DOHH2 (cell line): ENCODE results near the gene EMX1.

Source experiments
- H3F3A ChIP-seq: fragments of 200-600 bp; sonication (generic), shearing (Covaris generic); 2 replicates; pipeline ENCODE4 v1.6.0; 2016; ENCODE audit warnings: antibody characterized with exemption, mild to moderate bottlenecking; ENCODE audit not compliant: control insufficient read depth, insufficient read depth
- H3K27ac ChIP-seq: fragments of 200-600 bp; sonication (generic); 2 replicates; pipeline ENCODE4 v1.5.1; 2014; ENCODE audit warnings: low read depth, mild to moderate bottlenecking, low read length, moderate library complexity
- H3K27me3 ChIP-seq: fragments of 200-600 bp; sonication (generic); 2 replicates; pipeline ENCODE4 v1.6.1; 2014; ENCODE audit warnings: mild to moderate bottlenecking, low read length, mixed read lengths; ENCODE audit not compliant: control insufficient read depth
- H3K36me3 ChIP-seq: fragments of 200-600 bp; sonication (generic); 2 replicates; pipeline ENCODE4 v1.6.1; 2014; ENCODE audit warnings: mild to moderate bottlenecking, low read length, moderate library complexity, mixed read lengths; ENCODE audit not compliant: control insufficient read depth
- H3K4me1 ChIP-seq: fragments of 200-600 bp; sonication (generic); 2 replicates; pipeline ENCODE4 v1.6.1; 2014; ENCODE audit warnings: mild to moderate bottlenecking, low read length, mixed read lengths; ENCODE audit not compliant: control insufficient read depth
- H3K4me2 ChIP-seq: fragments of 200-600 bp; sonication (generic); 2 replicates; pipeline ENCODE4 v1.6.0; 2014; ENCODE audit warnings: mild to moderate bottlenecking, low read length, moderate library complexity
- H3K4me3 ChIP-seq: fragments of 200-600 bp; sonication (generic); 2 replicates; pipeline ENCODE4 v1.5.1; 2014; ENCODE audit warnings: mild to moderate bottlenecking, low read length, mixed read lengths
- H3K79me2 ChIP-seq: fragments of 200-600 bp; sonication (generic); 2 replicates; pipeline ENCODE4 v1.6.1; 2014; ENCODE audit warnings: mild to moderate bottlenecking, low read length, mixed read lengths; ENCODE audit not compliant: control insufficient read depth
- H3K9me2 ChIP-seq: fragments of 200-600 bp; sonication (generic); replicated peaks from 2 replicates; pipeline ENCODE4 v1.6.1; 2014; ENCODE audit warnings: mild to moderate bottlenecking, low read length, mixed read lengths; ENCODE audit not compliant: control insufficient read depth
- H3K9me3 ChIP-seq: fragments of 200-600 bp; sonication (generic); 2 replicates; pipeline ENCODE4 v1.6.1; 2014; ENCODE audit warnings: antibody characterized with exemption, low read length, mixed read lengths; ENCODE audit not compliant: control insufficient read depth, insufficient read depth
- H4K20me1 ChIP-seq: fragments of 200-600 bp; sonication (generic); 2 replicates; pipeline ENCODE4 v1.6.0; 2014; ENCODE audit warnings: low read depth, mild to moderate bottlenecking, antibody characterized with exemption, low read length, moderate library complexity; ENCODE audit not compliant: control insufficient read depth, insufficient read depth
- CTCF ChIP-seq: fragments of 200-600 bp; sonication (generic); IDR thresholded peaks from one replicate; pipeline ENCODE4 v1.5.1; 2014; ENCODE audit warnings: antibody characterized with exemption, mild to moderate bottlenecking, low read depth, low read length; ENCODE audit not compliant: poor library complexity, severe bottlenecking
- EZH2phosphoT487 ChIP-seq: fragments of 200-600 bp; sonication (generic); IDR thresholded peaks from 2 replicates; pipeline ENCODE4 v1.6.1; 2017; ENCODE audit warnings: borderline replicate concordance, mild to moderate bottlenecking, antibody characterized with exemption, low read length, moderate library complexity, mixed read lengths

Gene EMX1

GRCh38 chr2:72887740-72888437 is 29.4 kb upstream of the EMX1 start:
- H3K27me3 ChIP-seq: peaks cover 19% of the 10 kb centered on the region
- no peak overlapping the region for H3K27ac ChIP-seq

GRCh38 chr2:72888438-72889202 is 28.7 kb upstream of the EMX1 start:
- no peak overlapping the region for H3K4me3 ChIP-seq
- no peak overlapping the region for H3K27ac ChIP-seq

More at GRCh38 chr2:72887740-72888437, 29.4 kb upstream of the EMX1 start:
- no peaks in the 10 kb centered on the region for H3K9me3 ChIP-seq
- H4K20me1 ChIP-seq: no peaks in the 10 kb centered on the region
- H3K4me3 ChIP-seq: peak overlapping the region; percentile 47
- H3K79me2 ChIP-seq: no peaks in the 10 kb centered on the region
- H3K9me2 ChIP-seq: no peaks in the 10 kb centered on the region
- no peak for TF ChIP-seq EZH2phosphoT487
- TF ChIP-seq CTCF: peak; percentile 81
- H3K4me2 ChIP-seq: peak overlapping the region; percentile 67
- H3K4me1 ChIP-seq: no peaks in the 10 kb centered on the region
- H3F3A ChIP-seq: no peaks in the 10 kb centered on the region
- H3K36me3 ChIP-seq: no peaks in the 10 kb centered on the region

GRCh38 chr2:72889991-72890390 is 27.3 kb upstream of the EMX1 start:
- peaks cover 29% of the 10 kb centered on the region for H3K27me3 ChIP-seq
- H3K4me2 ChIP-seq: no peak overlapping the region
- H3K9me2 ChIP-seq: no peaks in the 10 kb centered on the region
- no peaks in the 10 kb centered on the region for H4K20me1 ChIP-seq
- H3K79me2 ChIP-seq: no peaks in the 10 kb centered on the region
- H3K9me3 ChIP-seq: no peaks in the 10 kb centered on the region
- no peak overlapping the region for H3K27ac ChIP-seq
- no peaks in the 10 kb centered on the region for H3F3A ChIP-seq
- H3K36me3 ChIP-seq: no peaks in the 10 kb centered on the region
- H3K4me1 ChIP-seq: peaks cover 7% of the 10 kb centered on the region; the same call in 1 of the 2 replicates
- H3K4me3 ChIP-seq: no peak overlapping the region
- TF ChIP-seq EZH2phosphoT487 (no peak), CTCF (no peak)

More at GRCh38 chr2:72888438-72889202, 28.7 kb upstream of the EMX1 start:
- no peaks in the 10 kb centered on the region for H3K36me3 ChIP-seq
- no peaks in the 10 kb centered on the region for H3K79me2 ChIP-seq
- H3K9me2 ChIP-seq: no peaks in the 10 kb centered on the region
- H3K4me2 ChIP-seq: no peak overlapping the region
- no peaks in the 10 kb centered on the region for H4K20me1 ChIP-seq
- no peaks in the 10 kb centered on the region for H3F3A ChIP-seq
- H3K9me3 ChIP-seq: no peaks in the 10 kb centered on the region
- TF ChIP-seq CTCF (no peak), EZH2phosphoT487 (no peak)
- H3K4me1 ChIP-seq: no peaks in the 10 kb centered on the region
- peaks cover 19% of the 10 kb centered on the region for H3K27me3 ChIP-seq
